NK-92 treated with Interleukin-12 subunit alpha and Interleukin-12 subunit beta, amount 100 ng/mL, for 24 hours (cell line): ENCODE data around the gene AOC3.
"Not testable (repeated sequence)": the region's sequence is repeated elsewhere in the genome, so short reads cannot be mapped to it uniquely, and the experiment has no call there.

Source experiments
- DNase-seq: peaks from one replicate; lab custom pipeline; 2025; lab: John Stamatoyannopoulos, UW

The AOC3 gene

DNA sequence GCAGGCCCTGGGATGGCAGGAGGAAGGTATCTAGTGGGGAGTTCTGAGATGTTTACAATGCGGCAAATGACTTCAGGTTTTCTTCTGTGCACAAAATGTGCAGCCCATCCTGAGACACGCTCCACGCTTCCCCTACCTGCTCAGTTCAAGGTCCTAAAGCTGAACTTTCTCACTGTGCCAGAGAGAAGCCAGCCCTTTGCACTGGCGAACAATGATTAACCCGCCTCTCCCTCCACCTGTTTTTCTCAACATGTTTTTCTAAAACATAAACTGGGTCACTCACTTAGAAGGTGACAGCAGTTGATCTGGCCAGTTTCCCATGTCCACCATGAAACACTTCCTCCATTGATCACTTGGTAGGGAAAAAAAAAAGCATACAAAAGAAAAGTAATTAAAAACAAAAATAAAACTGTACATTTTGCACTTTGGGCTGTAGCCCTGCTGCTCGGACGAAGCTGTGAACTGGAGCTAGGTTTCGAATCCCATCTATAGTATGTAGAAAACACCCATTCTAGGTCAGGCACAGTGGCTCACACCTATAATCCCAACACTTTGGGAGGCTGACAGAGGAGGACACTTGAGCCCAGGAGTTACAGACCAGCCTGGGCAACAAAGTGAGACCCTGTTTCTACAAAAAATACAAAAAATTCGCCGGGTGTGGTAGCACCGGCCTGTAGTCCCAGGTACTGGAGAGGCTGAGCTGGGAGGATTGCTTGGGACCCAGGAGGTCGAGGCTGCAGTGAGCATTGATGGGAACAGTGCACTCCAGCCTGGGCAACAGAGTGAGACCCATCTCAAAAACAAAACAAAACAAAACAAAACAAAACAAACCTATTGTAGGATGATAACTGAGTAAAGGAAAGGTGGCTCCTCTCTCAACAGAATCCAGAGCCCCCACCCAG, 43.5 kb downstream of the AOC3 start:
- no peak for DNase-seq

DNA sequence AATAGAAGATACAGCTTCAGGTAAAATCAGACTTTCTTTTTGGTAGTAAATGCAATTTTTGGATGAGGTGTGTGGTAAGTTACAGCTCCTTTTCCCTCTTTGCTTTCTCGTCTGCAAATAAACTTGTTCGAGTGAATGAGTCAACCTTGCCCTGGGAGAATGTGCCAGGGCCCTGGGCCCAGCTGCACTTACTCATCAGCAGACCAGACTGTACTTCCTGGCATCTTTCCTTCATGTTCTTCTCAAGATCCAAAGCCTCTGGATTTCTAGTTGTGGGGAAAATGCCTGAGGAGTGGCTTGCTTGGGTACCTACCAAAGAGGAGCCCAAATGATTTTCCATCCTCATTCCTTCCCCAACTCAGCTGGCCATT, 44.2 kb downstream of the AOC3 start:
- DNase-seq: no peak

DNA sequence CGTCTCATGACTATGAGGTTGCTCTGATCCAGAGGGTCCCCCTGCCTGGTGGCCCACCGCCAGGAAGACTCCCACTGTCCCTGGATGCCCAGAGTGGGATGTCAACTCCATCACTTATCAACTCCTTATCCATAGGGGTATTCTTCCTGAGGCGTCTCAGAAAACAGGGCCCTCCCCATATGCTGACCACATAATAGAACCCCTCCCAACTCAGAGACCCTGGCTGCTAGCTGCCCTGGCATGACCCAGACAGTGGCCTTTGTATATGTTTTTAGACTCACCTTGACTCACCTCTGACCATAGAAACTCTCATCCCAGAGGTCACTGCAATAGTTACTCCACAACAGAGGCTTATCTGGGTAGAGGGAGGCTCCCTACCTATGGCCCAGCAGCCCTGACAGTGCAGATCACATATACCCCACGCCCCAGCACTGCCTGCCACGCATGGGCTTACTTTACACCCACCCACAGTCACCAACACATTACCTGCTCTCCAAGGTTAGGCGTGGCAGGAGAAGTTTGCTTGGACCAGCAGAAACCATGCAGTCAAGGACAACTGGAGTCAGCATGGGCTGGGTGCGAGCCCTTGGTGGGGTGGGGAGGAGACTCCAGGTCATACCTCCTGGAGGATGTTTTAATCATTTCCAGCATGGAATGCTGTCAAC, 47.3 kb downstream of the AOC3 start:
- DNase-seq: no peak

DNA sequence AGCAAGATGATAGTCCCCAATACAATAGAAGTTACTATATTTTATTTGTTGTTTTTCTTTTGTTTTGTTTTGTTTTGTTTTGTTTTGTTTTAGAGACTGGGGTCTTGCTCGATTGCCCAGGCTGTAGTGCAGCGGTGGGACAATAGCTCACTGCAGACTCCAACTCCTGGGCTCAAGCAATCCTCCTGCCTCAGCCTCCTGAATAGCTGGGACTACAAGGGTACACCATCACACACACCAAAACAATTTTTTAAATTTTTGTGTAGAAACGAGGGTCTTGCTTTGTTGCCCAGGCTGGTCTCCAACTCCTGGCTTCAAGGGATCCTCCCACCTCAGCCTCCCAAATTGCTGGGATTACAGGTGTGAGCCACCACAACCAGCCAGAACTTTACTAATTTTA, 49.0 kb downstream of the AOC3 start:
- DNase-seq: not testable (repeated sequence)

DNA sequence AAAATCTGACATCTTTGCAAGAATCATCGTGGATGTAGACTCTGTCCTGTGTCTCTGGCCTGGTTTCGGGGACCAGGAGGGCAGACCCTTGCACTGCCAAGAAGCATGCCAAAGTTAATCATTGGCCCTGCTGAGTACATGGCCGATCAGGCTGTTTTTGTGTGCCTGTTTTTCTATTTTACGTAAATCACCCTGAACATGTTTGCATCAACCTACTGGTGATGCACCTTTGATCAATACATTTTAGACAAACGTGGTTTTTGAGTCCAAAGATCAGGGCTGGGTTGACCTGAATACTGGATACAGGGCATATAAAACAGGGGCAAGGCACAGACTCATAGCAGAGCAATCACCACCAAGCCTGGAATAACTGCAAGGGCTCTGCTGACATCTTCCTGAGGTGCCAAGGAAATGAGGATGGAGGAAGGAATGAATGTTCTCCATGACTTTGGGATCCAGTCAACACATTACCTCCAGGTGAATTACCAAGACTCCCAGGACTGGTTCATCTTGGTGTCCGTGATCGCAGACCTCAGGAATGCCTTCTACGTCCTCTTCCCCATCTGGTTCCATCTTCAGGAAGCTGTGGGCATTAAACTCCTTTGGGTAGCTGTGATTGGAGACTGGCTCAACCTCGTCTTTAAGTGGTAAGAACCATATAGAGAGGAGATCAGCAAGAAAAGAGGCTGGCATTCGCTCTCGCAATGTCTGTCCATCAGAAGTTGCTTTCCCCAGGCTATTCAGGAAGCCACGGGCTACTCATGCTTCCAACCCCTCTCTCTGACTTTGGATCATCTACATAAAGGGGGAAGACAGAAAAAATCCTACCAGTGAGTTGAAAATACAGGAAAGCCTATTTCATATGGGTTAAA, 49.7 kb downstream of the AOC3 start, which contains the start of gene G6PC1:
Gene G6PC1 (plus strand): TSS at position 340 of the 872 bp plus-strand sequence. CDS start 78 bp downstream, at position 418.
- no peak for DNase-seq

DNA sequence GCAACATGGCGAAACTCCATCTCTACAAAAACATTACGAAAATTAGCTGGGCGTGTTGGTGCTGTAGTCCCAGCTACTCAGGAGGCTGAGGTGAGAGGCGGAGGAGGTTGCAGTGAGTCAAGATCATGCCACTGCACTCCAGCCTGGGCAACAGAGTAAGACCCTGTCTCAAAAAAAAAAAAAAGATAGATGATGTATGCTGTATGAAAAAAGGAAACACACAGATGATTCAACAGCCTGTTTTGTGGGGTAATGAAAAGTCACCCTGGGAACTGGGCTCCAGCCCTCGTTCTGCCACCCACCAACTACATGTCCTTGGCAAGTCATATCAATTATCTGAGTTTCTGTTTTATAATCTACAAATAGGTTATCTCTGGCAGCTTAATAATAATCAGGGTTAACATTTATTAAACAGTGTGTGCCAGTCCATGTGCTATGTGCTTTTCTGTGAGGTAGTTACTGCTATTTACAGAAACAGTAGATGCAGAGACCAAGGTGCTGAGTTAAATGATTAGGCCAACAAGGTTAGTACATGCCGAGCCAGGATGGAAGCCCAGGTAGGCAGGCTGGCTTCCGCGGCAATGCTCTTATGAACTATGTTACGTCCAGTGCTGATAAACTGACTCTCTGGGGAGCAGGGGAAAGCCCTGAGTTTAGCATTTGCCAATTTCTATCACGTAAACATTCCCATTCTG, 50.7 kb downstream of the AOC3 start:
- no peak for DNase-seq

DNA sequence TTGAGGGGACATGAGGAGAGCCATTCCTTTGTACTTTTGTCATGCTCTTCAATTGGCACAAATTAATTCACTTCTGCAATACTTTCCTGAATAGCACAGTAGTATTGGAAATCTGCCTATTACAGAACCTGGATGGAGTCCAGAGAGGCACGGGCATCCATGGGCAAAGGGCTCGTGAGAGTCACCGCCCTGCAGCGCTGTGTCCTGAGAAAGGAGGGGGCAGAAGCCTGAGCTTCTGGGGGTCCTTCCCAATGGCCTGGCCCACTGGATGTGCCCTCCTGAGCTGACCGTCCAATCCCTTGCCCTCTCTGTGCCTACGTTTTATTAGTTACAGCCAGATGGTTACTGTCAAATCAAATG, 53.1 kb downstream of the AOC3 start:
- no peak for DNase-seq

DNA sequence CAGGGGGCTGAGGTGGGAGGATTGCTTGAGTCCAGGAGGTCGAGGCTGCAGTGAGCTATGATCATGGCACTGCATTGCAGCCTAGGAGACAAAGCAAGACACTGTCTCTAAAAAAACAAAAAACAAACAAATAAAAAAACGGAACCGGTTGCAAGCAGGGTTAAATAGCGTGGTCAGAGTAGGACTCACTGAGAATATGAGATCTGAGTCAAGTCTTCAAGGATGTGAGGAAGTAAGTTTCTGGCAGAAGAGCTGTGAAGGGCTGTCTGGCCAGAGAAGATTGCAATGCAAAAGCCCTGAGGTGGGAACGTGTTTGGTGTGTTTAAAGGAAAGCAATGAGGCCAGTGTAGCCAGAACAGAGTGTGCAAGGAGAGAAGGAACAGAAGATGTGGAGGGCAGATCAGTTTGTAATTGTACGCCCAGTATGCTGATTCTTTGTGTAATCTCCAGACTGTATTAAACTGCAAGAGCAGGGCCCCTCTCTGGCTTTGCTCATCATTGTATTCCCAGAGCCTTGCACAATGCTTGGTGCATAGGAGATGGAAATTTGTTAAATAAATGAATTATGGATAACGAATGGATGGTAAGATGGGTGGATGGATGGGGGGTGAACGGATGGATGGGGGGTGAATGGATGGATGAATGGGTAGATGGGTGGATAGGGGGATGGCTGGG, 55.9 kb downstream of the AOC3 start:
- DNase-seq: no peak
